NCI-H2029 (cell line): ENCODE data around the gene SEMA6C.
"Not testable (repeated sequence)": the region's sequence is repeated elsewhere in the genome, so short reads cannot be mapped to it uniquely, and the experiment has no call there.

Experiments
- DNase-seq: peaks from one replicate; lab custom pipeline; 2025; lab: John Stamatoyannopoulos, UW

The SEMA6C gene

DNA sequence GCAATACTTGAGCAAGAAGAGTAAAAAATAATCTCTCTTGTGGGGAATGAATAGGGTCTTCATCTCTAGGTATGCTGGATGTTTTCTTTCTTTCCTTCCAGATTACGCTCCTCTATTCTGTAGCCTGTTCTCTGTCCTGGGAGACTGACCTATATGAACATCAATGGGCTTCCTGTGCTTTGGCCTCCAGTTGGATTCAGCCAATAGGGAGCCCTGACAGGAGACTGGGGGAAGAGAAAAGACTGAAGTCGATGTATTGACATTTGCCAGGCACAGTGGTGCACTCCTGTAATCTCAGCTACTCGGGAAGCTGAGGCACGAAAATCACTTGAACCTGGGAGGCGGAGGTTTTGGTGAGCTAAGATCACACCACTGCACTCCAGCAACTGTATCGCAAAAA, 17.6 kb downstream of the SEMA6C start:
- DNase-seq, result no peak

DNA sequence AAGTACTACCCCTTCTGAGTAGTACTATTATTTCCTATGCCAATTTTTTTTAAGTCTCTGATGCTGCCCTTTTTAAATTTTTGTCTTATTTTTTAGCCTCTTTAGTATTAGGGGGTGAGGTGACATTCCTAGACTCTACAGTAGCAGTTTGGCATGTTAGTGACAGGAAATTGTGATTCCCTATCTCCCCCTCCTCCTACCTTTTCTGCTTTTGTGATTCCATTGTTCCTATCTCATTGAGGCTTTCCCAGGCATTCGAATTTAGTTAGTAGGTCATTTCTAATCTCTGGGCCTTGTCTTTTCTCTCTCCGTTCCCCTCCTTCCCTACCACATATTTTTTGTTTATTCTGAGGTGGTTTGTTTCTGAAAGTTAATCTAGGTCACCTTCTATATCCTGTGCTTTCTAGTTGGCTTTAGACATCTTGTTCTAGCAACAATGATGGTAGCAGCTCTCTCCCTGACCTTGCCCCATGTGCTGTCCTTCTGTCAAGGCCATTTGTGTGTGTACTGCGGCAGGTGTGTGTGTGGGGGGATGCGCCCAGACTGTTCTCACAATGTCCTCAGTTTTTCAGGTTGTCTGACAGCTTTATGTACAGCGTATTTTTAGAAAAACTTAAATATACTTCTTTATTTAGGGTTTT, 21.5 kb downstream of the SEMA6C start:
- no peak for DNase-seq

DNA sequence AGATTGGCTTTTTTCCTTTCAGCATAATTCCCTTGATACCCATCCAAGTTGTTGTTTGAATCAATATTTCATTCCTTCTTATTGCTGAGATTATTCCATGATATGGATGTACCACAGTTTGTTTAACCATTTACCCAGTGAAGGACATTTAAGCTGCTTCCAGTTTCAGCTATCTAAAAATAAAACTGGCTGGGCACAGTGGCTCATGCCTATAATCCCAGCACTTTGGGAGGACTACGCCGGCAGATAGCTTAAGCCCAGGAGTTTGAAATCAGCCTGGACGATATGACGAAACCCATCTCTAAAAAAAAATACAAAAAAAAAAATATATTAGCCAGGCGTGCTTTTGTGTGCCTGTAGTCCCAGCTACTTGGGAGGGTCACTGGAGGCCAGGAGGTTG, 32.6 kb downstream of the SEMA6C start:
- DNase-seq, result no peak

DNA sequence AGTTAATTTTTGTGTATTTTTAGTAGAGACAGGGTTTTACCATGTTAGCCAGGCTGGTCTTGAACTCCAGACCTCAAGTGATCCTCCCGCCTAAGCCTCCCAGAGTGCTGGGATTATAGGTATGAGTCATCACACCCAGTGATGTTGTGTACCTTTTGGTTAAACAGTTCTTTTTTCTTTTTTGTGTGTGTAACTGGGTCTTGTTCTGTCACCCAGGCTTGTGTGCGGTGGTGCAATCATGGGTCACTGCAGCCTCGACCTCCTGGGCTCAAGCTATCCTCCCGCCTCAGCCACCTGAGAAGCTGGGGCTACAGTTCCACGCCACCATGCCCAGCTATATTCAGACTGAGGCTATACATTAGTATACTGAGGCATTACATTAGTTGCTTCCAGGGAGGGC, 38.1 kb downstream of the SEMA6C start:
- no peak for DNase-seq

DNA sequence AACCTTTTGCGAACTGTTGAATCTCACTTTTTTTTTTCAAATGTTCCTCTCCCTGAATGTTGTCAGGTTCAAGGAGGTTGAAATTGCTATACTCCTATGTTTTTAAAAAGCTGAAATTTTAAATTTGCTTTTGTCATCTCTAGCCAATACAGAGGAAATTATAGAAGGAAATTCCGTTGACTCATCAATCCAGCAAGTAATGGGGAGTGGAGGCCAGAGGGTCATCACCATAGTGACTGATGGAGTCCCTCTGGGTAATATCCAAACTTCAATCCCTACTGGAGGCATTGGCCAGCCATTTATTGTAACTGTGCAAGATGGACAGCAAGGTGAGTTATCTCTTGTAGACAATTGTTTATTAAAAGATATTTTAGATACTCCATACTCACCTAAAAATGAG, 39.5 kb downstream of the SEMA6C start:
- no peak for DNase-seq

DNA sequence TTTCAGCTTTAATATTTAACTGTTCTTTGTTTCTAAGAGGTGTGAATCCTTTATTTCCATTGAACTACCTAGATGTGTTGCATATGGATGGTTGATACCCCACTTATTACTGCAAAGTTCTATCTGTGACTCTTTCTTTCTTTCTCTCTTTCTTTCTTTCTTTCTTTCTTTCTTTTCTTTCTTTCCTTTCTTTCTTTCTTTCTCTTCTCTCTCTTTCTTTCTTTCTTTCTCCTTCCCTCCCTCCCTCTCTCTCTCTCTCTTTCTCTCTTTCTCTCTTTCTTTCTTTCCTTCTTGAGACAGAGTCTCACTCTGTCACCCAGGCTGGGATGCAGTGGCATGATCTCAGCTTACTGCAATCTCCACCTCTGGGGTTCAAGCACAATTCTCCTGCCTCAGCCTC, 41.8 kb downstream of the SEMA6C start:
- no peak for DNase-seq

DNA sequence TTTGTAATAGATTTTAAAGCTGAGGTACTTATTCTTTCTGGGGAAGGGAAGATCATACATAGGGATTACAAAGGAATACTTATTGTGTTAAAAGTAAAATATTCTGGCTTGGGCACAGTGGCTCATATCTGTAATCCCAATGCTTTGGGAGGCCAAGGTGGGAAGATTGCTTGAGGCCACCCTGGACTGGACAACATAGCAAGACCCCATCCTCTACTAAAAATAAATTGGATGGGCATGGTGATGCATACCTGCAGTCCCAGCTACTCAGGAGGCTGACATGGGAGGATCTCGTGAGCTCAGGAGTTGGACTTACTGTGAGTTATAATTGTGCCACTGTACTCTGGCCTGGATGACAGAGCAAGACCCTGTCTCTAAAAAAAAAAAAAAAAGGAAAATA, 48.3 kb downstream of the SEMA6C start:
- no peak for DNase-seq

DNA sequence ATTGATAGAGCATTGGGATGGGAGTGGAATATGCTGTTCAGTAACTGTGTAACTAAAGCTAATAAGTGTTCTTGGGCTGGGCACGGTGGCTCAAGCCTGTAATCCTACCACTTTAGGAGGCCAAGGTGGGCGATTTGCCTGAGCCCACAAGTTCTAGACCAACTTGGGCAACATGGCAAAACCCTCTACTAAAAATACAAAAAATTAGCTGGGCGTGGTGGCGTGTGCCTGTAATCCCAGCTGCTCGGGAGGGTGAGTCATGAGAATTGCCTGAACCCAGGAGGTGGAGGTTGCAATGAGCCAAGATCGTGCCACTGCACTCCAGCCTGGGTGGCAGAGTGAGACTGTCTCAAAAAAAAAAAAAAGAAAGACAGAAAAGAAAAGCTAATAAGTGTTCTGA, 49.0 kb downstream of the SEMA6C start:
- not testable (repeated sequence) for DNase-seq

DNA sequence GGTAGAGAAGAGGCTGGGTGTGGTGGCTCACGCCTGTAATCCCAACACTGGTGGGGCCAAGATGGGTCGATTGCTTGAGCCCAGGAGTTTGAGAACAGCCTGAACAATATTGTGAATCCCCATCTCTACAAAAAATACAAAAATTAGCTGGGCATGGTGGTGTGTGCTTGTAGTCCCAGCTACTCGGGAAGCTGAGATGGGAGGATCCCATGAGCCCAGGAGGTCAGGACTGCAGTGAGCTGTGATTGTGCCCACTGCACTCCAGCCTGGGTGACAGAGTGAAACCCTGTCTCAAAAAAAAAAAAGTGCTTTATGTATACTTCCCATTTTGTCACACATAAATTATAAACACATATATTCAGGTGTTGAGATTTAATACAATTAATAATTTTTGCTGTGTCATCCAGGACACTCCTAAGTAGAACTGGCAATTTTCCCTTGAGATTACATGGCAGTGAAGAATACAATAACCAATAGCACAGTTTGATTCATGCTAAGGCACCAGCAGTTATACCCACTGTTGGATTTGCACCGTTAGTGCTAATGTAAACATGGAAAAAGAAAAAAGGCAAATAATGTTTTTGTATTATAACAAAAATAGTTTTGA, 60.4 kb downstream of the SEMA6C start:
- no peak for DNase-seq
